ENCODE results near the gene RALGPS1.

Gene RALGPS1

GRCh38 chr9:127149010-127149409, 234.4 kb downstream of the RALGPS1 start:
- DNase-seq (ENCODE audit: low read depth in 3 of 3, low spot score in 1 of 3) = no peak

GRCh38 chr9:127149463-127150390, 235.1 kb downstream of the RALGPS1 start:
- no peak for DNase-seq (ENCODE audit: low read depth in 3 of 3, low spot score in 1 of 3)

GRCh38 chr9:127153501-127153900, 238.9 kb downstream of the RALGPS1 start:
- DNase-seq (ENCODE audit: low read depth in 3 of 3, low spot score in 1 of 3) = no peak

- no peak for DNase-seq (ENCODE audit: low read depth in 3 of 3, low spot score in 1 of 3)
These were observed 239.4 kb downstream of the RALGPS1 start for GRCh38 chr9:127154003-127154389.

- no peak for DNase-seq (ENCODE audit: low read depth in 3 of 3, low spot score in 1 of 3)
These were observed 240.0 kb downstream of the RALGPS1 start for GRCh38 chr9:127154390-127155191.

GRCh38 chr9:127155314-127155960, 240.9 kb downstream of the RALGPS1 start:
- no peak for DNase-seq (ENCODE audit: low read depth in 3 of 3, low spot score in 1 of 3)

- no peak for DNase-seq (ENCODE audit: low read depth in 3 of 3, low spot score in 1 of 3)
These were observed 244.3 kb downstream of the RALGPS1 start for GRCh38 chr9:127158786-127159324.

GRCh38 chr9:127159325-127159801, 244.8 kb downstream of the RALGPS1 start:
- no peak for DNase-seq (ENCODE audit: low read depth in 3 of 3, low spot score in 1 of 3)

GRCh38 chr9:127159949-127160610, 245.5 kb downstream of the RALGPS1 start:
- no peak for DNase-seq (ENCODE audit: low read depth in 3 of 3, low spot score in 1 of 3)

- DNase-seq (ENCODE audit: low read depth in 3 of 3, low spot score in 1 of 3) = no peak
These were observed 246.6 kb downstream of the RALGPS1 start for GRCh38 chr9:127161081-127161624.

- no peak for DNase-seq (ENCODE audit: low read depth in 3 of 3, low spot score in 1 of 3)
These were observed 247.7 kb downstream of the RALGPS1 start for GRCh38 chr9:127162046-127162863.

- no peak for DNase-seq (ENCODE audit: low read depth in 3 of 3, low spot score in 1 of 3)
These were observed 248.3 kb downstream of the RALGPS1 start for GRCh38 chr9:127162864-127163365.

GRCh38 chr9:127163409-127163808, 248.8 kb downstream of the RALGPS1 start:
- DNase-seq (ENCODE audit: low read depth in 3 of 3, low spot score in 1 of 3) = no peak

- DNase-seq (ENCODE audit: low read depth in 3 of 3, low spot score in 1 of 3) = no peak
These were observed 250.5 kb downstream of the RALGPS1 start for GRCh38 chr9:127165116-127165515.

GRCh38 chr9:127166111-127166510, 251.5 kb downstream of the RALGPS1 start:
- no peak for DNase-seq (ENCODE audit: low read depth in 3 of 3, low spot score in 1 of 3)

GRCh38 chr9:127166651-127167524, 252.3 kb downstream of the RALGPS1 start:
- DNase-seq (ENCODE audit: low read depth in 3 of 3, low spot score in 1 of 3) = no peak

GRCh38 chr9:127167560-127168326, 253.2 kb downstream of the RALGPS1 start:
- no peak for DNase-seq (ENCODE audit: low read depth in 3 of 3, low spot score in 1 of 3)
